HEK293 (cell line): Measurements from ENCODE around the gene UGT1A4.
A peak's percentile ranks its signal among the peaks of the same experiment; 100 is the strongest.
"Not testable (repeated sequence)": the region's sequence is repeated elsewhere in the genome, so short reads cannot be mapped to it uniquely, and the experiment has no call there.

ENCODE experiments used
- CTCF ChIA-PET: fragments of 350-600 bp; formaldehyde crosslinking; extraction: SDS; loops from one replicate; lab custom pipeline; 2021; ENCODE audit warnings: antibody characterized with exemption; lab: Yijun Ruan, JAX
- POLR2A ChIA-PET: fragments of 300-600 bp; formaldehyde crosslinking; extraction: SDS; loops from one replicate; lab custom pipeline; 2020; ENCODE audit warnings: antibody characterized with exemption, inconsistent platforms; lab: Yijun Ruan, JAX
- H3K27ac ChIP-seq: fragments of 200-500 bp; sonication (Bioruptor generic); 2 replicates; pipeline ENCODE4 v1.5.1; 2014; ENCODE audit warnings: low read depth, low read length, control low read depth, inconsistent platforms; ENCODE audit errors: extremely low read depth
- H3K36me3 ChIP-seq, 2 experiments: fragments of 200-500 bp in 1 of 2; sonication (Bioruptor generic) in 1 of 2; 1 replicate in 1 of 2; 2 replicates in 1 of 2; pipeline ENCODE4 v1.5.1; 2014 to 2017; ENCODE audit warnings: inconsistent platforms in 2 of 2, low read length in 2 of 2; ENCODE audit not compliant: control insufficient read depth in 2 of 2, insufficient read depth in 1 of 2
- H3K4me1 ChIP-seq: fragments of 200-500 bp; sonication (Bioruptor generic); 2 replicates; pipeline ENCODE4 v1.5.1; 2014; ENCODE audit warnings: mild to moderate bottlenecking, low read length, inconsistent platforms; ENCODE audit not compliant: control insufficient read depth, insufficient read depth
- H3K4me3 ChIP-seq: 2 replicates; pipeline ENCODE4 v1.5.1; 2011; ENCODE audit warnings: low read depth, mild to moderate bottlenecking, control low read depth, low read length, moderate library complexity
- H3K9me3 ChIP-seq: fragments of 200-500 bp; sonication (Bioruptor generic); 2 replicates; pipeline ENCODE4 v1.5.1; 2014; ENCODE audit warnings: low read depth, low read length, inconsistent platforms; ENCODE audit not compliant: control insufficient read depth, insufficient read depth
- BCL6B ChIP-seq: fragments of 450-650 bp; formaldehyde crosslinking; IDR thresholded peaks from 2 replicates; pipeline ENCODE4 v1.5.1; 2017; ENCODE audit warnings: missing biosample characterization, missing genetic modification characterization
- ELK4 ChIP-seq: IDR thresholded peaks from 2 replicates; pipeline ENCODE4 v1.6.1; 2011; ENCODE audit warnings: mild to moderate bottlenecking, low read depth, low read length, borderline replicate concordance
- HOXD13 ChIP-seq: sonication (generic); formaldehyde crosslinking; IDR thresholded peaks from 2 replicates; pipeline ENCODE4 v1.8.0; 2022; ENCODE audit warnings: missing genetic modification reagents, borderline replicate concordance
- PRDM10 ChIP-seq: fragments of 450-650 bp; formaldehyde crosslinking; IDR thresholded peaks from 2 replicates; pipeline ENCODE4 v1.5.1; 2016; ENCODE audit warnings: missing biosample characterization, missing genetic modification characterization
- PRDM2 ChIP-seq: fragments of 450-650 bp; formaldehyde crosslinking; IDR thresholded peaks from 2 replicates; pipeline ENCODE4 v1.5.1; 2016; ENCODE audit warnings: missing biosample characterization, missing genetic modification characterization, borderline replicate concordance
- PRDM6 ChIP-seq: fragments of 450-650 bp; formaldehyde crosslinking; IDR thresholded peaks from 2 replicates; pipeline ENCODE4 v1.5.1; 2017; ENCODE audit warnings: missing biosample characterization, missing genetic modification characterization
- WT1 ChIP-seq: fragments of 450-650 bp; formaldehyde crosslinking; IDR thresholded peaks from 2 replicates; pipeline ENCODE4 v1.5.1; 2016; ENCODE audit warnings: missing biosample characterization, missing genetic modification characterization
- ZBTB1 ChIP-seq: fragments of 450-650 bp; formaldehyde crosslinking; IDR thresholded peaks from 2 replicates; pipeline ENCODE4 v1.5.1; 2016; ENCODE audit warnings: missing biosample characterization, missing genetic modification characterization
- ZBTB26 ChIP-seq: fragments of 450-650 bp; formaldehyde crosslinking; optimal IDR thresholded peaks from 2 replicates; pipeline ENCODE3; 2016; ENCODE audit warnings: missing biosample characterization, mild to moderate bottlenecking, missing genetic modification characterization
- ZNF558 ChIP-seq: fragments of 450-650 bp; formaldehyde crosslinking; IDR thresholded peaks from 2 replicates; pipeline ENCODE4 v1.5.1; 2016; ENCODE audit warnings: missing biosample characterization, missing genetic modification characterization
- ZNF596 ChIP-seq: fragments of 450-650 bp; IDR thresholded peaks from 2 replicates; pipeline ENCODE4 v1.5.0; 2018; ENCODE audit warnings: missing biosample characterization, mild to moderate bottlenecking, missing genetic modification characterization, moderate library complexity
- ZNF654 ChIP-seq: fragments of 450-650 bp; formaldehyde crosslinking; IDR thresholded peaks from 2 replicates; pipeline ENCODE4 v1.5.1; 2016; ENCODE audit warnings: low read depth, missing biosample characterization, missing genetic modification characterization

UGT1A4 gene

GRCh38 chr2:233700028-233700635, 18.4 kb upstream of the UGT1A4 start (continued):
- no peak for TF ChIP-seq PRDM2
- peak; percentile 17; the same call in 1 of the 2 replicates for TF ChIP-seq HOXD13
- TF ChIP-seq PRDM10 (tag by site-specific recombination) = no peak
- no peak for TF ChIP-seq PRDM6 (tag by site-specific recombination)
- TF ChIP-seq ZNF596 = no peak
- TF ChIP-seq ZBTB1 (tag by site-specific recombination) = no peak
- TF ChIP-seq ZBTB26 (tag by site-specific recombination) = no peak
- TF ChIP-seq WT1 (tag by site-specific recombination) = no peak
- no peak for TF ChIP-seq ZNF558
- TF ChIP-seq BCL6B (tag by site-specific recombination) = peak; percentile 35; the same call in 1 of the 2 replicates
- TF ChIP-seq ELK4 = no peak
- no peak for TF ChIP-seq ZNF654 (tag by site-specific recombination)

- H3K9me3 ChIP-seq, CTCF ChIA-PET, H3K27ac ChIP-seq, POLR2A ChIA-PET, H3K36me3 ChIP-seq, H3K4me3 ChIP-seq, H3K4me1 ChIP-seq: not testable (repeated sequence)
Observed at GRCh38 chr2:233700842-233701241, 17.7 kb upstream of the UGT1A4 start.
